ENCODE measurements around the gene FUT1. TPM values are rescaled to one million over a fixed set of nuclear protein-coding genes. Genes with fewer than 3 reads are reported as not detected.
"Not testable (repeated sequence)": the region's sequence is repeated elsewhere in the genome, so short reads cannot be mapped to it uniquely, and the experiment has no call there.

The FUT1 gene
- total and polyA plus RNA-seq, 2 donors (not counting 1 experiment from before 2014, with no cell fraction given): not detected

GRCh38 chr19:48786422-48786821 is 34.0 kb upstream of the FUT1 start:
- DNase-seq; H3K27ac ChIP-seq (ENCODE audit: low read length in 2 of 2); H3K27ac Mint-ChIP-seq; ATAC-seq (ENCODE audit: low read depth); H3K4me1 Mint-ChIP-seq; H3K79me2 ChIP-seq (ENCODE audit: control insufficient read depth, insufficient read depth, low read length); H2AFZ ChIP-seq (ENCODE audit: insufficient read depth, low read depth, low read length, poor library complexity, severe bottlenecking); H3K9me3 Mint-ChIP-seq (ENCODE audit: insufficient read depth); H3K4me1 ChIP-seq (ENCODE audit: control insufficient read depth in 2 of 2, insufficient read depth in 2 of 2, low read length in 2 of 2); H3K9ac ChIP-seq (ENCODE audit: low read length); H3K4me3 ChIP-seq (ENCODE audit: control extremely low read depth in 1 of 5, extremely low read depth in 1 of 5, insufficient read depth in 1 of 5, low read depth in 2 of 5, low read length in 4 of 5); H3K4me3 Mint-ChIP-seq; H3K27me3 Mint-ChIP-seq; POLR2A ChIA-PET; H4K20me1 ChIP-seq (ENCODE audit: control insufficient read depth, insufficient read depth, low read length, poor library complexity, severe bottlenecking); H3K4me2 ChIP-seq (replicated peaks; ENCODE audit: low read depth, low read length, poor library complexity, severe bottlenecking); H3K36me3 ChIP-seq (replicated peaks in 1 of 2; ENCODE audit: control extremely low read depth in 1 of 2, control insufficient read depth in 1 of 2, extremely low read depth in 1 of 2, insufficient read depth in 2 of 2, low read length in 1 of 2); H3K27me3 ChIP-seq (replicated peaks in 1 of 4; ENCODE audit: control extremely low read depth in 1 of 4, control insufficient read depth in 3 of 4, insufficient read depth in 4 of 4, low read length in 3 of 4); H3K9me3 ChIP-seq (ENCODE audit: control extremely low read depth in 1 of 3, control insufficient read depth in 2 of 3, insufficient read depth in 1 of 3, low read length in 2 of 3): not testable (repeated sequence)
- CTCF ChIA-PET: interaction anchor here (0.8 to 17.5 kb wide), 5 partner anchors 22 to 184 kb away, joined by 3 to 553 read pairs (median 9); partner anchors contain the start of genes CA11 and HSD17B14
- 98% methylated on average over 7 of the region's 7 CpGs for WGBS (ENCODE audit: insufficient coverage)
- intact Hi-C loops (cut with micrococcal nuclease): loop anchor here (10.0 kb wide), 1 partner anchor 298 kb away; the partner anchor contains the start of gene SNRNP70

GRCh38 chr19:48784527-48784926 is 32.1 kb upstream of the FUT1 start:
- ATAC-seq (ENCODE audit: low read depth) (no peak), DNase-seq (no peak)
- no peaks in the 10 kb centered on the region for H3K27me3 Mint-ChIP-seq
- Histone ChIP-seq H3K9me3 (ENCODE audit: control extremely low read depth in 1 of 3, control insufficient read depth in 2 of 3, insufficient read depth in 1 of 3, low read length in 2 of 3) (no peaks in the 10 kb centered on the region), H3K4me2 (replicated peaks; ENCODE audit: low read depth, low read length, poor library complexity, severe bottlenecking) (no peak overlapping the region), H3K9ac (ENCODE audit: low read length) (no peak overlapping the region), H3K4me3 (ENCODE audit: control extremely low read depth in 1 of 5, extremely low read depth in 1 of 5, insufficient read depth in 1 of 5, low read depth in 2 of 5, low read length in 4 of 5) (no peak overlapping the region), H3K79me2 (ENCODE audit: control insufficient read depth, insufficient read depth, low read length) (no peaks in the 10 kb centered on the region), H3K36me3 (replicated peaks in 1 of 2; ENCODE audit: control extremely low read depth in 1 of 2, control insufficient read depth in 1 of 2, extremely low read depth in 1 of 2, insufficient read depth in 2 of 2, low read length in 1 of 2) (no peaks in the 10 kb centered on the region), H3K27ac (ENCODE audit: low read length in 2 of 2) (no peak overlapping the region), H4K20me1 (ENCODE audit: control insufficient read depth, insufficient read depth, low read length, poor library complexity, severe bottlenecking) (no peaks in the 10 kb centered on the region), H3K4me1 (ENCODE audit: control insufficient read depth in 2 of 2, insufficient read depth in 2 of 2, low read length in 2 of 2) (peaks cover 3 to 15% of the 10 kb centered on the region in 2 donors), H2AFZ (ENCODE audit: insufficient read depth, low read depth, low read length, poor library complexity, severe bottlenecking) (no peak overlapping the region), H3K27me3 (replicated peaks in 1 of 4; ENCODE audit: control extremely low read depth in 1 of 4, control insufficient read depth in 3 of 4, insufficient read depth in 4 of 4, low read length in 3 of 4) (no peaks in the 10 kb centered on the region)
- no peak for TF ChIP-seq EZH2 (IDR thresholded peaks at IDR 0.05; ENCODE audit: borderline replicate concordance, insufficient read depth, low read depth, low read length, poor library complexity, severe bottlenecking)
- TF ChIP-seq, protein P1, sequence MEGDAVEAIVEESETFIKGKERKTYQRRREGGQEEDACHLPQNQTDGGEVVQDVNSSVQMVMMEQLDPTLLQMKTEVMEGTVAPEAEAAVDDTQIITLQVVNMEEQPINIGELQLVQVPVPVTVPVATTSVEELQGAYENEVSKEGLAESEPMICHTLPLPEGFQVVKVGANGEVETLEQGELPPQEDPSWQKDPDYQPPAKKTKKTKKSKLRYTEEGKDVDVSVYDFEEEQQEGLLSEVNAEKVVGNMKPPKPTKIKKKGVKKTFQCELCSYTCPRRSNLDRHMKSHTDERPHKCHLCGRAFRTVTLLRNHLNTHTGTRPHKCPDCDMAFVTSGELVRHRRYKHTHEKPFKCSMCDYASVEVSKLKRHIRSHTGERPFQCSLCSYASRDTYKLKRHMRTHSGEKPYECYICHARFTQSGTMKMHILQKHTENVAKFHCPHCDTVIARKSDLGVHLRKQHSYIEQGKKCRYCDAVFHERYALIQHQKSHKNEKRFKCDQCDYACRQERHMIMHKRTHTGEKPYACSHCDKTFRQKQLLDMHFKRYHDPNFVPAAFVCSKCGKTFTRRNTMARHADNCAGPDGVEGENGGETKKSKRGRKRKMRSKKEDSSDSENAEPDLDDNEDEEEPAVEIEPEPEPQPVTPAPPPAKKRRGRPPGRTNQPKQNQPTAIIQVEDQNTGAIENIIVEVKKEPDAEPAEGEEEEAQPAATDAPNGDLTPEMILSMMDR (IDR thresholded peaks at IDR 0.05): no peak
- no peak overlapping the region for H3K4me3 Mint-ChIP-seq
- peaks cover 19% of the 10 kb centered on the region for H3K4me1 Mint-ChIP-seq
- WGBS (ENCODE audit: insufficient coverage): 20% methylated on average over 1 of the region's 5 CpGs
- intact Hi-C loops (cut with micrococcal nuclease): loop anchor here (10.0 kb wide), 1 partner anchor 300 kb away; the partner anchor contains the start of gene SNRNP70
- H3K9me3 Mint-ChIP-seq (ENCODE audit: insufficient read depth): no peaks in the 10 kb centered on the region
- H3K27ac Mint-ChIP-seq: no peak overlapping the region
- ChIA-PET CTCF (interaction anchor here (0.7 to 4.1 kb wide), 6 partner anchors 11 to 364 kb away, joined by 4 to 43 read pairs (median 5); no protein-coding TSS in a partner anchor), POLR2A (interaction anchor here (0.6 kb wide), 1 partner anchor 209 kb away, joined by 3 read pairs; the partner anchor contains the start of gene GYS1)
